ENCODE results near the gene PRLR. TPM values are rescaled to one million over a fixed set of nuclear protein-coding genes. Genes with fewer than 3 reads are reported as not detected.
A peak's percentile ranks its signal among the peaks of the same experiment; 100 is the strongest.
"Not testable (repeated sequence)": the region's sequence is repeated elsewhere in the genome, so short reads cannot be mapped to it uniquely, and the experiment has no call there.

The PRLR gene
- total RNA-seq, 1 donor from 2014 or later: 109 TPM

DNA sequence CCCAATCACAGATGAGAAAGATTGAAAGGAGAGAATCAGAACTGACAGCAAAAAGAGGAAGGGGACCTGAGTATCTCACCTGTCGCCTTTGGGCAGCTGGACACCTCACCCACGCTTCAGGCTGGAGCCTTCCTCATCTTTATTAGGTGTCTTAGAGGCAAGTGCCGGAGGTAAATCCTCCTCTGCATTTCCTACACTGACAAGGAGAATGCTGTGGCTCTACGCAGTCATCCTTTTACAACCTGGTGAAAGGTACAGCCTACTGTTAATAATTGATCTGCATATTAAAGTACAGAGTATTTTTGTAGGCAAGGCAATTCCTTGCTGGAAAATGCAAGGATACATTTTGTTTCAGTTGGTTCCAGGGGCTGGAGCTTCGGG, 34.8 kb downstream of the PRLR start:
- no peak for DNase-seq (ENCODE audit: low spot score)

DNA sequence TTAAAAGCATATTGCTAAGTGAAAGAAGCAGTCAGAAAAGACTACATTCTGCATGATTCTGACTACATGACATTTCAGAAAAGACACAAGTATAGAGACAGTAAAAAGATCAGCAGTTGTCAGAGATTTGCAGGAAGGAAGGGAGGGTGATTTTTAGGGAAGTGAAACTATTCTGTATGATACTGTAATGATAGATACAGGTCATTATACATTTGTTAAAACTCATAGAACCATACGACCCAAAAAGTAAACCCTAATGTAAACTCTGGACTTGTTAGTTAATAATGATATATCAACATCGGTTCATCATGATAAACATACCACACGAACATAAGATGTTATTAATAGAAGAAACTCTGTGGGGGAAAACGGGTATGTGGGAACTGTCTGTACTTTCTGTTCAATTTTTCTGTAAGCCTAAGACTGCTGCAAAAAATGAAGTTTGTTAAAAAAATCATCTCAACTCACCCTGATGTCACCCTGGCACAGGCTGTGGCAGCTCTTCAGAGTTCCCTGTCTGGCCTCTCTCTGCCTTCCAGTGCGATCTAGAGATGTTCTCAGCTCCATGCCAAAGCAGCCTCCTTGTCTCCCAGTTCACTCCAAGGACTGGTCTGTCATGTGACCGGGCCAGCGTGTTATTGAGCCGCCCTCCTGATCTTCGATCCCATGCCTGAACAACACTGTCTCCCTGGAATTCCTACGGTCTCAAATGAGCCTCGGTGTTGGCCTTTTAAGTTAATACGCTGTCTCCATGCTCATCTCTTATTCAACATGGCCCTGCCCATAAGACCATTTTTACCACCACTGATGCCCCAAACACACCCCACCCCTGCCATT, 35.4 kb downstream of the PRLR start:
- DNase-seq (ENCODE audit: low spot score): no peak

DNA sequence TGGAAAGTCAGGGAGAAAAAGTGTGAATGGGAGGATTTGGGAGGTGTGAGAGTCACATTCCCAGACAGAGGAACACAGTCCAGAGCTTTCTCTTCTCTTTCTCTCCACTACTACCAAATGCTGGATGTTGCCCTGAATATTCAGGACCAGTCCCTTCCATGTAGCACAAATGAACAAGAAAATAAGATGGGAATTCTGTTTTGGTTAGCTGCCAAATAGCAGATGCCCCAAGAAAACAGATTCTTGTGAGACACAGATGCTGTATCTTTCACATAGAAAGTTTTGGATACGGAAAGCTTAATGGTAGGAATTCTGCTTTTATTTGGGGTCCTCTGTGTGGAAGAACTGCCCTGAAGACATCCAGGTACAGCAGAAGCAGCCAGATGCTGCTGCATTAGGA, 37.8 kb downstream of the PRLR start:
- no peak for DNase-seq (ENCODE audit: low spot score)

DNA sequence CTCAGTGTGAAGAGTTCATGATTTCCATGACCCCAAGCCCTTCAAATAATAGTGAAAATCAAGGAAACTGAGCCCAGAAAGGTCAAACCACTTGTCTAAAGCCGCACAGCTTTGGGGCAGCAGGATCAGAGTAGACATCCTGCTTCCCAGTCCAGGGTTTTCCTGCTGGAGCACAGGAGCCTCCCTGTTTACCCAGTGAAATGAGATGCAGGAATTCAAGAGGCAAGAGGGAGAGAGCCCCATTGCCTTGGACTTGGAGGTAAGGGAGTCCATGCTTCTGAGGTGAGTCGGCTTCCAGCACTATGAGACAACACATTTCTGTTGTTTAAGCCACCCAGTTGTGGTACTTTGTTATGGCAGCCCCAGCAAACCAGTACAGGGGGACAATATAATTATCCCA, 40.5 kb downstream of the PRLR start:
- DNase-seq (ENCODE audit: low spot score): not testable (repeated sequence)

DNA sequence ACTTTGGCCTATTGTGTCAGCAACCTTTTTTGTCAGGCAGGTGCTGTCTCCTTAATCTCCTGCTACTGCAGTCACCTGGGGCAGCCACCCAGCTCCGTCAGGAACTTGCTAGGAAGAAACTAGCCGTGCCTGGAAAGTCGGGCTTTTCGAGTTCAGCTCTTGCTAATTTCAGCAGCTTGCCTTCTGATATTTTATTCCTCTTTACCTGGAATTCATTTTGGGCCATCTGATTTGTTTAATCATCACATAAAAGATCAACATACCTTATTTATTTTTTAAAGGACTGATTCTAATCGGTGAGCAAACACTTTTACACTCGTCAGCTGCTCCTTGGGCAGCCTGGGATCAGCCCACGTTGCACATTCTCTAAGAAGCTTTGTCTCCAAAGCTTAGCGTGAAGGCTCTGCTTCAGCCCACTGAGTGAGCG, 42.2 kb downstream of the PRLR start:
- DNase-seq (ENCODE audit: low spot score): no peak

DNA sequence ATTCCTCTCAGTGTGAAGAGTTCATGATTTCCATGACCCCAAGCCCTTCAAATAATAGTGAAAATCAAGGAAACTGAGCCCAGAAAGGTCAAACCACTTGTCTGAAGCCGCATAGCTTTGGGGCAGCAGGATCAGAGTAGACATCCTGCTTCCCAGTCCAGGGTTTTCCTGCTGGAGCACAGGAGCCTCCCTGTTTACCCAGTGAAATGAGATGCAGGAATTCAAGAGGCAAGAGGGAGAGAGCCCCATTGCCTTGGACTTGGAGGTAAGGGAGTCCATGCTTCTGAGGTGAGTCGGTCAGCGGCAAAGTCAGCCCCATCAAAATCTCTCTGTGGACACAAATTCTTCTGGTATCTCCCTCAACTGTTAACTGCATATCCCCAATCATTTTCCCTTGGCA, 42.7 kb downstream of the PRLR start:
- DNase-seq (ENCODE audit: low spot score): not testable (repeated sequence)

DNA sequence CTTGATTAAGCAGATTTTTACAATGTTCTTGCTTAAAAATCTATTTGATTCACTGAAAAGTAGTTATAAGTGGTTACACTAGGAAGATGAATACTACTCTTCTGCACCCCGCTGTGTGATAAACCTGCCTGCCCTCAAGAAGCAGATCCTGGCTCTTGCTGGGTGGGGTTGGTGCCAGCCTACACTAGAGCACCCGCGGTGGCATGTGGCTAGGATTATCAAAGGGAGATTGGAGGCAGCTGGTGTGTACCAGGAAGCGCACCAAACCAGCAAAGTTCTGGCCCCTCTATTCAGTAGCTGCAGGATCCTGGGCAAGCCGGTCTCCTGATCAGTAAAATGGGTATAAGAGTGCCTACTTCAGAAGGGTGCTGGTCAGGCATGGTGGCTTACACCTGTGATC, 43.5 kb downstream of the PRLR start:
- no peak for DNase-seq (ENCODE audit: low spot score)

DNA sequence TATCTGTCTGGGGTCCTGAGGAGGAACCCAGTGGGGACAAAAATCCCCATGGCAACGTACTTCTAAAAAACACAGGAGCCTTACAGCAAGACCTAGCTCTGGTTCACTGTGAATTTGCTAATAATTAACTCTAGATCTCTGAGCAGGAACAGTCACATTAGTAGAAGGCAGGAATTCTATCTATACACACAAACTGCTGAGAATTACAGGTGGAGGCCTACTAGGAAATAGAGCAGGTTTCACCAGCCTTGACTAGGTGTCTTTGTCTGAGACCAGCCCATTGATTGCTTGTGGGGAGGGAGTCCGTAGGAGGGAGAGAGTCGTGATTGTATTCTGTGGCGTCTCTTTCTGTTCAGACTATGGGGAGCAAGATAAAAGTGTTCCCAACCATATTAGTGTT, 44.8 kb downstream of the PRLR start:
- no peak for DNase-seq (ENCODE audit: low spot score)

DNA sequence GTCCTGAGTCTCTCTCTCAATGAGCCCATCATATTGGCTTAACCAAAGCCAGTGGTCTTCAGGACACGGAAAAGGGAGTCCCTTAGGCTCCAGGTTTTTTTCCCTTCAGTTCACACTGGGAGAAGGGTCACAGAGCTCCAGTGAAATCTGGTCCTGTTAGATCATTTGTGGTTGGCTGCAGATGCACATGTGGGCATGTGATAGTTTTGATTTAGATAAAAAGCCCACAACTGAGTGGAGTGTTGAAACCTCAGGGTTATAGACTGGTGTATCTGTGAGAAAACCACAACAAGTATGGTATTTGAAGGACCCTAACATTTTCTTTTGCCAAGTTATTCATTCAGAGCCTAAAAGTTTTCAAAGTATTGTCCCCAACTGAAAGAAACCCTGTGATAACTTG, 46.7 kb downstream of the PRLR start:
- DNase-seq (ENCODE audit: low spot score): no peak

DNA sequence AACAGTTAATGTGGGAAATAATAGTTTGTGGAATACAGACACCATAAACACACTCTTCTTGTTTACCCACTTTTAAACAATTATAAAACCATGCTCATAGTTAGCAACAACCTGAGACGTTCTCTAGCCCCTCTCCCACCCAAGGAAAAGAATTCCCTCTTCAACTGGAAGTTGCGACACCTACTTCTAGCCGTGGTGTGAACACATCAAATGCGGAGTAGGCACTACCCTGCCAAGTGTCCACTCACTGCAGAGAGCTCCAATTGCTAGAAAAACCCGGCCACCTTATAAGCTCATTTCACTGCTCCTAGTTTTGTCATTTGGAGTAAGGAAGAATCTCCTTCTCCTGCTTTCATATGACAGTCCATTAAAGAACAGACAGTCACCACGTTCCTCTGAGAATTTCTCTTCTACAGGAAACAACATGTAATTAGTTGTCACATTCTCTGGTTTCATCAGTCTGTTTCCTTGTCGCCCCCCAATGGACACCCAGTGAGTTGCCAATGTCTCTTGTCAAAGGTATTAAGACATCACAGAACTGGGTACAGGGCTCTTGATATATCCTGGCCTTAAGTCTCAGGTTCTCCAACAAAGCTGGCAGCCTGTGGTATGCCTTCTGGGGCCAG, 47.3 kb downstream of the PRLR start:
- DNase-seq (ENCODE audit: low spot score): no peak

DNA sequence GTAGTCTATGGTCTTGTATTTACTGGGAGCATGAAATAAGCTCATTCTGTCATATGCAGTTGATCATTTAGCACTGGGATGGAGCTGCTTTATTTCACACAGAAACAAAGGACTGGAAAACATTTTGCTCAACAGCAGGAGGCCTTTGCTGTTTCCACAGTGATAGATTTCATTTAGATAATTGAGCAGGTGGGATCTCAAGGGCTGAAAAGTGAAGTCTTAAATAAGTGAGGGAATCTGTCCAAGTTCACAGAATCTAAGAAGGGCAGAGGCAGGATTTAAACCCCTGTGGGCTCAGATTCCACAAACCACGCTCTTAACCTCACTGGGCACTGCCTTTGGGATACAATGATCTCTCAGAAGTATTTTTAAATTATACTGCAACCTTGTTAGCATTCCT, 47.8 kb downstream of the PRLR start:
- DNase-seq (ENCODE audit: low spot score): no peak

DNA sequence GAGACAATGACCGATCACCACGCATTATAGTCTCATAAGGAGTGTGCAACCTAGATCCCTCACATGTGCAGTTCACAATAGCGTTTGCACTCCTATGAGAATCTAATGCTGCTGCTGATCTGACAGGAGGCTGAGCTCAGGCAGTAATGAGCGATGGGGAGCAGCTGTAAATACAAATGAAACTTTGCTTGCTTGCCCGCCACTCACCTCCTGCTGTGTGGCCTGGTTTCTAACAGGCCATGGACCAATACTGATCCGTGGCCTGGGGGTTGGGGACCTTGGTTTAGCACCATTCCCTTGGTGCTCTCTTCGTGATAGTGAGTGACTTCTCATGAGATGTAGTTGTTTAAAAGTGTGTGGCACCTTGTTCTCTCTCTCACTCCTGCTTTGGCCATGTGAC, 50.2 kb downstream of the PRLR start:
- no peak for DNase-seq (ENCODE audit: low spot score)

DNA sequence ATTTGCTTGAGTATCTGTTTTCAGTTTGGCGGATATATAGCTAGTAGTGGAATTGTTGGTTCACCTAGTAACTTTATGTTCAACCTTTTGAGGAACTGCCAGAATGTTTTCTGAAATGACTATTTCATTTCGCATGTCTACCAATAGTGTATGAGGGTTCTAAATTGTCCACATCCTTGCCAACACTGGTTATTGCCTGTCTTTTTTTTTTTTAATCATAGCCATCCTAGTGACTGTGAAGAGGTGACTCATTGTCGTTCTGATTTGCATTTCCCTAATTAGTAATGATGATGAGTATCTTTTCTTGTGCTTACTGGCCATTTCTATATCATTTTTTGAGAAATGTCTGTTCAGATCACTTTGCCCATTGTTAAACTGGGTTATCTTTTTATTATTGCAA, 52.5 kb downstream of the PRLR start:
- no peak for DNase-seq (ENCODE audit: low spot score)

DNA sequence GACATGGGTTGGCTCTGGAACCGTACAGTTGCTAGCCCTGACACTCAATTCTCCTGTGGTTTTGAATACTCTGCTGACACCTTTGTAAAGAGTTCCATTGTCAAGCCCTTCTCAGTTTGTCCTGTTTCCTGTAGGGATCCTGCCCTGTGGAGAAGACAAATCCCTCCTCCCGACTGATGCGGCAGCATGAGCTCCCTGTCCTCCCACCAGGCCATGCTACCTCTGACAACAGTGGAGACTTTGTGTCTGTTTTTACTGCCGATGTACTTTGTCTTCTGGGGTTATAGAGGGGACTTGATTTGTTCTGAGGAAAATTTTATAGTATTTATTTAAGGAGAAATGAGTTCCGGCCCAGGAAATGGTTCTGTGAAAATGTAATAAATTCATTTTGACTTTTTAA, 57.8 kb downstream of the PRLR start:
- no peak for DNase-seq (ENCODE audit: low spot score)

DNA sequence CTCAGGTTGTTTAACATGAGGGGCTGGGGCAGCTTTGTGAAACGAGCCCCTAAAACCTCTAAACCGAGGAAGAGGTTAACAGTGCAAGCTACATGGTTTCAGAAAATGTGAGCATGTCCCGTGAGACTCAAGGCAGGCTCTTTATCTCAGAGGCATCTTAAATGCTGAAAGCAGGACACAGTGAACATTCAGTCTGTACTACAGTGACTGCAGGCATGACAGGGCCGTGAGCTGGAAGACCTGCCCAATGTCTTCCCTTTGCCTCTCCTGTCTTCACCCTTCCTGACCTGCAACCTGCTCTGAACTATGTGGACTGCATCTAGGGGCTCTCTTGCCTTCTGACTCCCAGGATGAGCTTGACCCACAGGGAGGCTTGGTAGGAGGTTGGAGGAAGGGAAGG, 58.3 kb downstream of the PRLR start:
- DNase-seq (ENCODE audit: low spot score): no peak

DNA sequence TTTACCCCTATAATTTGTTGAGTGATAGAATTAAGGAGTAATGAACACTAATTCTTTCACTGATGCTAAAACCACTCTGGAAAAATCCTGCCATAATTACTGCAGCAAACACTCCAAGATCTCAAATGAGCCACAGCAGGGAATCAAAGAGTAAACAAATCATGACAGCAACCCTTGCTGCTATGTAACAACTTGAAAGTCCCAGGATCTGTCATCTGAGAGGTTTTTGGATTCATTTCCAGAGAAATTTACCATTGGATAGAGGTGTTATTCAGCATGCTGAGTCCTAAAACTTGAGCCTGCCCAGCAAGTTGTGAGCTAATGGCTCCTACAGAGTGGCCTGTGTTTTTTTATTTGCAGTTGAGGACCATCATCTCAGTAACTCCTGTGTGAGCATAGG, 59.2 kb downstream of the PRLR start:
- no peak for DNase-seq (ENCODE audit: low spot score)

DNA sequence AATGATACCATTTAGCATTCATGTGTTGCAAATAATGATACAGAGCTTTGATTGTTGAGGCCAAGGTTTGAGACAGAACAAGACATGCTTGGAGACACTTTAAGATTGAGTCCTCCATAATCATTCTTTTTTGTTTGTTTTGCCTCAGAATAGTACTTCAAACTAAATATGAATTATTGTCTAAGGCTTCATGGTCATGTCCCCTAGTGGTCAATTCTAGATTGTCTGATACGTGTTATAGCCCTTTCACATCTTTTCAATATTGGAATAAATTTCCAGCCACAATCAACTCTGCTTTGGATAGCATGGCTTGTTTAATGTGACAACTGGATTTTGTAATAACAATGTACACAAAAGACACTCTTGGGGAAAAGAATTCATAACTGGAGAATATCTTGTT, 64.2 kb downstream of the PRLR start:
- no peak for DNase-seq (ENCODE audit: low spot score)

DNA sequence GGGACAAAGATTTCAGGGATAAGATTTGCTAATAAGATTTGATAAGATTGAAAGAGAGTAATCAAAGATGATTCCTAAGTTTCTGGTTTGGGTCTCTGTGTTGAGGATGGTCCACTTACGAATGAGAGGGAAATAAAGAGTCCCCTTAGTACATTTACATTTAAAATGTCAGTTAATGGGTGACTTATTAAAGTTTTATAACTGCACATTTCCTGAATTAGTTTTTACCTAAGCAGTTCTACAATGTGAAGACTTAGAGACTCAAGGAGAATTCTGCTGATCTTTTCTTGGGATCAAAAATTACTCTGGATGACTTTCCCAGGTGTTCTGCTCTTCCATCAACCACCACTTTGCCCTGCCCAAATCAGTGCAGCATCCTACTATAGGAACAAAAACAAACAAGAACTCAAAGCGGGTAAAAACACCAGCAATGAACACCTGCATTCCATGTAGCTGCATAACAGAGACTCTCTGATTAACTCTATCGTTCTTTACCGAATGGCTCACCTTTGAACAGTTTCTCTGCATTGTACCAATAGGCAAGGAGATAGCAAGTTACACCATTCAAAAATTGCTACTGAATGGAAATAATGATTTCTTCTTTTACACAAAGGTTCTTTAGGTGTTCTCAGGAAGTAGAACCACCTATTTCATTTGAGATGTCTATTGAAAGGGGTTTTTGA, 65.3 kb downstream of the PRLR start:
- DNase-seq (ENCODE audit: low spot score): no peak

DNA sequence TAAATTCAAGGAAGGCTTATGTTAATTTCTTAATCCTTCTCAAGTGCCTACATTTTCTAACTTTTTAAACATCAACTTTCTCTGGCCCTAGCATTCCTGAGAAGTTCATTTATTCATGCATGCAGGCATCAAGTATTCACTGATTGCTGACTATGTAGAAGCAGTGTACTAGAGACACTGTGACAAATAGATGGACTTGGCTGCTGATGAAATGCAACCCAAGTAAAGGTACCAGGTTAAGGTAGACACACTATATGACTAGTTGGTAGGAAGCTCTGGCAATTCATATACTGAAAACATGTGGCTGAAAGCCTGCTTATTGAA, 66.6 kb downstream of the PRLR start:
- no peak for DNase-seq (ENCODE audit: low spot score)

DNA sequence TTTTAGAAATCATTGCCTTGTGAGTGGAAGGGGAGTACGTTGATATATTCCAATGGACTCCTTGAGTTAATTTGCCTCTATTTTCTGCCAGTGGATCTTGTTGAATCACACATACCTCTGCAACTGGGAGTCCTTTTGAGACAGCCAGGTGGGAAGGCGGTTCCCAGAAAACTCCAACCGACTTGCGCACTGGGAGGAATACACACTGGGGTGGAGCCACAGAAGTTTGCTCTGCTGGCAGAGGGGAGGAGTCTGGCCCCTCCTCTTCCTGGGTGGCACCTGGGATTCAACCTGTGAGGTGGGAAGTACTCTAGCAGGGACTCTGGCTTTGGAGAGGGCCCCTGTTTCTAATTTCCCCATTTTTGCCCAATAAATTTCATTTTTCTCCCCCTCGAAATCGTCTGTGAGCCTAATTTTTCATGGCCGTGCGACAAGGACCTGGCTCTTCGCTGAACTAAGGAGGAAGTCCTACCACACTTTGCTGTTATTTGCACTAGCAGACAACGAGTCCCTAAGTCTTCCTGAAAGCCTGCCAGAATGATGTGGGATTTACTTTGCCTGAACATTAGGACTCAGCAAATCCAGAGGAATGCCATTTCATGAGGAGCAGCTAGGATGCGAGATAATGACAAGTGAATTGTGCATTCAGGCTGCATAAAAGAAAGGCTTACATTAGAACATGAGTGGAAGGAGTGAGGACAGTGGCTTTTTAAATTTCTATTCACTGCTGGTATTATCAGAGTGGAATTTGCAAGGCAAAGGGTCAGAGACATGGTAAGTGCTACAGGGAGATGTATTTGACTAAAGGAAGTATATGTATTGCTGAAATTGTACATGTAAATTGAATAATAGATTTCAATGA, 67.2 kb downstream of the PRLR start:
- DNase-seq (ENCODE audit: low spot score): peak; percentile 87

DNA sequence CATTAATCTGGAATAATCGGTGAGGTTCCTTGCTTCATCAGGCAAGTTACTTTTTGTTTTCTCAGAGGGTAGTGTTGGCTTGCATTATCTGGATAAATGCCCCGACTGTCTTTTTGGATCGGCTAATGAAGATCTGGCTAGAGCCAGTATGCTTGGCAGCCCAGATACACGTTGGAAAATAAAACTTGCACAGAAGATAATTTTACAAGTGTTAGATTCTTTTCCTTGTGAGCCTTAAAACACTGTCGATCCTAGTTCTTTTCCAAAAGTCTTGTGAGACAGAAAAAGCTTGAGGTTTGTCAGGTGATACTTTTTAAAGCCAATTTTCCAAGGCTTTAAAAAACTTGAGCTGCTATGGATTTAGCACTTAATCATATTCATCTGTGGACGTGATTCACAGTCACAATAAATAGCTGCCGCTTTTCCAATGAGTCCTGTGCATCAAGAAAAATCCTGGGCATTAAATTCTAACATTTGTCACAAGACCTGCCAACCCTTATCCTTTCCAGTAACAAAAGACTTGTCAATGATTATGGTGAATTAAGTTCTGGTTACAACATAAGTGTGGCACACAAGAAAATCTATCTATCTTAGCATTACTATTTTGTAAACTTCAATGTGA, 68.5 kb downstream of the PRLR start:
- DNase-seq (ENCODE audit: low spot score): peak; percentile 87

All from umbilical cord (tissue), 2 donors.